ENCODE data around the gene KIAA0586.

GRCh38 chr14:58565832-58566231 is 138.3 kb downstream of the KIAA0586 start:
- TF ChIP-seq POLR2A (IDR thresholded peaks at IDR 0.05; ENCODE audit: borderline replicate concordance, extremely low read depth, insufficient read depth, insufficient read length) (no peak), CTCF (IDR thresholded peaks at IDR 0.05 in 2 of 3, conservative IDR thresholded peaks at IDR 0.05 in 1 of 3; ENCODE audit: borderline replicate concordance in 1 of 3, insufficient read depth in 1 of 3, low read depth in 2 of 3, low read length in 2 of 3) (no peak), EGR1 (IDR thresholded peaks at IDR 0.05; ENCODE audit: low read depth) (no peak), MAX (IDR thresholded peaks at IDR 0.05) (no peak)

Data from HCT116 (cell line).